ENCODE measurements around the gene ZCCHC4. TPM values are rescaled to one million over a fixed set of nuclear protein-coding genes. Genes with fewer than 3 reads are reported as not detected.

ZCCHC4 gene
- total RNA-seq, 1 donor from 2014 or later = 10.2 TPM

GRCh38 chr4:25356068-25356467 lies 43.5 kb downstream of the ZCCHC4 start:
- Histone ChIP-seq H3K9me3 (ENCODE audit: insufficient read depth, low read depth, low read length) (no peaks in the 10 kb centered on the region), H3K27me3 (ENCODE audit: insufficient read depth, low read length) (no peaks in the 10 kb centered on the region), H3K9ac (ENCODE audit: low read length) (no peak overlapping the region), H3K4me1 (ENCODE audit: insufficient read depth, low read length) (peaks cover 8% of the 10 kb centered on the region), H3K4me2 (ENCODE audit: low read length) (no peak overlapping the region), H4K20me1 (ENCODE audit: insufficient read depth, low read length) (no peaks in the 10 kb centered on the region), H3K27ac (ENCODE audit: low read depth, low read length) (no peak overlapping the region), H3K4me3 (ENCODE audit: insufficient read depth, low read depth, low read length) (no peak overlapping the region), H2AFZ (ENCODE audit: low read depth, low read length) (no peak overlapping the region), H3K36me3 (ENCODE audit: insufficient read depth, low read length) (no peaks in the 10 kb centered on the region), H3K79me2 (ENCODE audit: insufficient read depth, low read length) (no peaks in the 10 kb centered on the region)
- no peak overlapping the region for H3K4me3 Mint-ChIP-seq (ENCODE audit: unreplicated experiment)
- no peak for DNase-seq (ENCODE audit: low read depth)
- no peak overlapping the region for H3K27ac Mint-ChIP-seq (ENCODE audit: unreplicated experiment)
- TF ChIP-seq EZH2 (IDR thresholded peaks at IDR 0.05; ENCODE audit: insufficient read depth, low read length) = no peak
- TF ChIP-seq CTCF (IDR thresholded peaks at IDR 0.05; ENCODE audit: insufficient read depth, low read depth, low read length) = no peak
- FAIRE-seq = no peak
- H3K27me3 Mint-ChIP-seq (ENCODE audit: low read depth, unreplicated experiment) = no peaks in the 10 kb centered on the region
- peaks cover 5% of the 10 kb centered on the region for H3K4me1 Mint-ChIP-seq (ENCODE audit: low read depth, unreplicated experiment)
- peaks cover 6% of the 10 kb centered on the region for H3K36me3 Mint-ChIP-seq (ENCODE audit: low read depth, unreplicated experiment)
- H3K9me3 Mint-ChIP-seq (ENCODE audit: unreplicated experiment) = peaks cover 2% of the 10 kb centered on the region

GRCh38 chr4:25358515-25359275 lies 46.1 kb downstream of the ZCCHC4 start:
- Histone ChIP-seq H3K79me2 (ENCODE audit: insufficient read depth, low read length) (no peaks in the 10 kb centered on the region), H2AFZ (ENCODE audit: low read depth, low read length) (no peak overlapping the region), H3K27me3 (ENCODE audit: insufficient read depth, low read length) (no peaks in the 10 kb centered on the region), H3K36me3 (ENCODE audit: insufficient read depth, low read length) (no peaks in the 10 kb centered on the region), H3K9me3 (ENCODE audit: insufficient read depth, low read depth, low read length) (no peaks in the 10 kb centered on the region), H4K20me1 (ENCODE audit: insufficient read depth, low read length) (no peaks in the 10 kb centered on the region), H3K9ac (ENCODE audit: low read length) (no peak overlapping the region), H3K27ac (ENCODE audit: low read depth, low read length) (no peak overlapping the region), H3K4me3 (ENCODE audit: insufficient read depth, low read depth, low read length) (no peak overlapping the region), H3K4me2 (ENCODE audit: low read length) (no peak overlapping the region), H3K4me1 (ENCODE audit: insufficient read depth, low read length) (no peaks in the 10 kb centered on the region)
- no peak overlapping the region for H3K27ac Mint-ChIP-seq (ENCODE audit: unreplicated experiment)
- no peak overlapping the region for H3K4me3 Mint-ChIP-seq (ENCODE audit: unreplicated experiment)
- H3K9me3 Mint-ChIP-seq (ENCODE audit: unreplicated experiment) = peaks cover 2% of the 10 kb centered on the region
- H3K27me3 Mint-ChIP-seq (ENCODE audit: low read depth, unreplicated experiment) = no peaks in the 10 kb centered on the region
- H3K4me1 Mint-ChIP-seq (ENCODE audit: low read depth, unreplicated experiment) = no peaks in the 10 kb centered on the region
- TF ChIP-seq EZH2 (IDR thresholded peaks at IDR 0.05; ENCODE audit: insufficient read depth, low read length) (no peak), CTCF (IDR thresholded peaks at IDR 0.05; ENCODE audit: insufficient read depth, low read depth, low read length) (no peak)
- no peak for DNase-seq (ENCODE audit: low read depth)
- no peak for FAIRE-seq
- peaks cover 11% of the 10 kb centered on the region for H3K36me3 Mint-ChIP-seq (ENCODE audit: low read depth, unreplicated experiment)

GRCh38 chr4:25361253-25361652 lies 48.7 kb downstream of the ZCCHC4 start:
- H3K36me3 Mint-ChIP-seq (ENCODE audit: low read depth, unreplicated experiment) = peaks cover 11% of the 10 kb centered on the region
- TF ChIP-seq CTCF (IDR thresholded peaks at IDR 0.05; ENCODE audit: insufficient read depth, low read depth, low read length) (no peak), EZH2 (IDR thresholded peaks at IDR 0.05; ENCODE audit: insufficient read depth, low read length) (no peak)
- Histone ChIP-seq H3K27ac (ENCODE audit: low read depth, low read length) (no peak overlapping the region), H2AFZ (ENCODE audit: low read depth, low read length) (no peak overlapping the region), H3K27me3 (ENCODE audit: insufficient read depth, low read length) (no peaks in the 10 kb centered on the region), H4K20me1 (ENCODE audit: insufficient read depth, low read length) (no peaks in the 10 kb centered on the region), H3K9me3 (ENCODE audit: insufficient read depth, low read depth, low read length) (no peaks in the 10 kb centered on the region), H3K4me2 (ENCODE audit: low read length) (no peak overlapping the region), H3K79me2 (ENCODE audit: insufficient read depth, low read length) (no peaks in the 10 kb centered on the region), H3K4me1 (ENCODE audit: insufficient read depth, low read length) (no peaks in the 10 kb centered on the region), H3K9ac (ENCODE audit: low read length) (no peak overlapping the region), H3K36me3 (ENCODE audit: insufficient read depth, low read length) (no peaks in the 10 kb centered on the region), H3K4me3 (ENCODE audit: insufficient read depth, low read depth, low read length) (no peak overlapping the region)
- no peaks in the 10 kb centered on the region for H3K27me3 Mint-ChIP-seq (ENCODE audit: low read depth, unreplicated experiment)
- DNase-seq (ENCODE audit: low read depth) (no peak), FAIRE-seq (no peak)
- no peak overlapping the region for H3K4me3 Mint-ChIP-seq (ENCODE audit: unreplicated experiment)
- H3K4me1 Mint-ChIP-seq (ENCODE audit: low read depth, unreplicated experiment) = no peaks in the 10 kb centered on the region
- H3K9me3 Mint-ChIP-seq (ENCODE audit: unreplicated experiment) = peaks cover 2% of the 10 kb centered on the region
- no peak overlapping the region for H3K27ac Mint-ChIP-seq (ENCODE audit: unreplicated experiment)

Data from astrocyte (in vitro differentiated cells and primary cell).